ENCODE results near the gene CDK16.

Gene CDK16

GRCh38 chrX:47172971-47173792 lies 45.3 kb upstream of the CDK16 start:
- DNase-seq (ENCODE audit: extremely low read depth, low read depth): no peak
- H3K4me3 ChIP-seq (replicated peaks; ENCODE audit: low read depth, low read length): no peak overlapping the region
- TF ChIP-seq, protein P1, sequence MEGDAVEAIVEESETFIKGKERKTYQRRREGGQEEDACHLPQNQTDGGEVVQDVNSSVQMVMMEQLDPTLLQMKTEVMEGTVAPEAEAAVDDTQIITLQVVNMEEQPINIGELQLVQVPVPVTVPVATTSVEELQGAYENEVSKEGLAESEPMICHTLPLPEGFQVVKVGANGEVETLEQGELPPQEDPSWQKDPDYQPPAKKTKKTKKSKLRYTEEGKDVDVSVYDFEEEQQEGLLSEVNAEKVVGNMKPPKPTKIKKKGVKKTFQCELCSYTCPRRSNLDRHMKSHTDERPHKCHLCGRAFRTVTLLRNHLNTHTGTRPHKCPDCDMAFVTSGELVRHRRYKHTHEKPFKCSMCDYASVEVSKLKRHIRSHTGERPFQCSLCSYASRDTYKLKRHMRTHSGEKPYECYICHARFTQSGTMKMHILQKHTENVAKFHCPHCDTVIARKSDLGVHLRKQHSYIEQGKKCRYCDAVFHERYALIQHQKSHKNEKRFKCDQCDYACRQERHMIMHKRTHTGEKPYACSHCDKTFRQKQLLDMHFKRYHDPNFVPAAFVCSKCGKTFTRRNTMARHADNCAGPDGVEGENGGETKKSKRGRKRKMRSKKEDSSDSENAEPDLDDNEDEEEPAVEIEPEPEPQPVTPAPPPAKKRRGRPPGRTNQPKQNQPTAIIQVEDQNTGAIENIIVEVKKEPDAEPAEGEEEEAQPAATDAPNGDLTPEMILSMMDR (IDR thresholded peaks at IDR 0.05; ENCODE audit: low read depth, low read length, missing control alignments): no peak

DNA sequence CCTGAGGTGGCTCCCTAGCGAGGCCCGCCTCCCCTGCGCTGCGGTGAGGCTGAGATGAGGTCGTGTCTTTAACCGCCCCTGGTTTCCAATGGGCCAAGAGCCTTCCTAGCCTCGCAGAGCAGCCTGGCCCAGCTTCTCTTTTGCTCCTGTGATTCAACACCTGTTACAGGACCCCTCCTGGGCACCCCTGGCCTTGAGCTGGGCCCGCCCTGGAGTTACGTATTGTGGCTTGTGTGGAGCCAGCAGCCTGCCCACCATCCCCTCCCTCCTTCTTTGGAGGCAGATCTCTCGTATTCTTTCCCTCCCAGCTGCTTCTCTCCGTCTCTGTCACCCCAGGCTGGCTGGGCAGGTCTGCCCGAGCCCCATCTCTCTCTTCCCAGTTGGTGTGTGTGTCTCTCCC lies 44.1 kb upstream of the CDK16 start:
- TF ChIP-seq, protein P1 (IDR thresholded peaks at IDR 0.05; ENCODE audit: low read depth, low read length, missing control alignments): no peak
- no peak for DNase-seq (ENCODE audit: extremely low read depth, low read depth)
- H3K4me3 ChIP-seq (replicated peaks; ENCODE audit: low read depth, low read length): no peak overlapping the region

DNA sequence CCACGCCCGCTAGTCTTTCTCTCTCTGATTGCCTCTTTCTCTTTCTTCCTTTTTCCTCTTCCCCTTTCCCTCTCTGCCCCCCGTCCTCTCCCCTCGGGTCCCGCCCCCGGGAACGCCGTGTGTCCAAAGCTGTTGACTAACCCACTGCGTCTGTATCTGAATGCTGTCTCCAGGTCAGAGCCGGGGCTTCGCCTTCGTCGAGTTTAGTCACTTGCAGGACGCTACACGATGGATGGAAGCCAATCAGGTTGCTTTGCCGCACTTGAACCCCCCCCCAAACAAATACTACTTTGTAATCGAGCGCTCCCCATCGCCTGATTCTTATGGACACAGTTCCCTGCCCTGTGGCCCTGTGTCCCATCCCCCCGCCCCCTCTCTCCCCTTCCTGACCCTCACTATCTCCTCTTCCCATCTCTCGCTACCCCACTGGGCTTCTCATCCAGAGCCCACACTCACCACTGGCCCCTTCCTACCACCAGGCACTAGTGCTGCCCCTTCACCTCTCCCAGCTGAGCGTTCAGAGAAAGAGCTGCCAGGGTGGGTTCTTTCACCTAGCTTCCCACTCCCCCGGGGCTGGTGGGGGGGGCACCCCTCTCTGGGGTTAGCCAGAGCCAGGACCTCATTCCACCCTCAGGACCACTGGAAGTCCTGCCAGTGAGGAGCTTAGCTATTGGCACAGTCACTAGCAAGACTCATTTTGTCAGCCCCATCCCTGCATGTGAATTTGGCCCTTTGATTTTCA lies 43.5 kb upstream of the CDK16 start:
- TF ChIP-seq, protein P1 (IDR thresholded peaks at IDR 0.05; ENCODE audit: low read depth, low read length, missing control alignments): no peak

DNA sequence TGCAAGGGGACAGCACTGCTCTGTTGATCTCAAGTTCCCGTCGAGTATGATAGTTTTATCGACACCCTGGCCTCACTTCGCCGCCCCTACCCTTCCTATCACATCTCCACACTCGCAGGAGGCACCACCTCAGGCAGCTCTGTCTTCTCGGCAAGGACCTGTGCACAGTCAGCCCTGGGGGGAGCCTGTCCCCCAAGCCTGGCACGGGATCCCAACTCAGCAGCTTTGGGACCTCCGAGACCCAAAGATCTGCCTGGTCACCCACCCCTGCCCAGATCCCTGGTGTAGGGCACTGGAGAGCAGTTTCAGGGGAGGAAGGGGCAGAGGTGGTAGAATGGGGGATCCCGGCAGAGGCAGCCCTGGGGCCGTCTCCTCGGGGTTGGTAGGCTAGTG lies 42.9 kb upstream of the CDK16 start:
- TF ChIP-seq, protein P1 (IDR thresholded peaks at IDR 0.05; ENCODE audit: low read depth, low read length, missing control alignments): no peak
- H3K4me3 ChIP-seq (replicated peaks; ENCODE audit: low read depth, low read length): no peak overlapping the region
- no peak for DNase-seq (ENCODE audit: extremely low read depth, low read depth)

More for the DNA sequence above, 43.5 kb upstream of the CDK16 start:
- no peak for DNase-seq (ENCODE audit: extremely low read depth, low read depth)
- no peak overlapping the region for H3K4me3 ChIP-seq (replicated peaks; ENCODE audit: low read depth, low read length)

DNA sequence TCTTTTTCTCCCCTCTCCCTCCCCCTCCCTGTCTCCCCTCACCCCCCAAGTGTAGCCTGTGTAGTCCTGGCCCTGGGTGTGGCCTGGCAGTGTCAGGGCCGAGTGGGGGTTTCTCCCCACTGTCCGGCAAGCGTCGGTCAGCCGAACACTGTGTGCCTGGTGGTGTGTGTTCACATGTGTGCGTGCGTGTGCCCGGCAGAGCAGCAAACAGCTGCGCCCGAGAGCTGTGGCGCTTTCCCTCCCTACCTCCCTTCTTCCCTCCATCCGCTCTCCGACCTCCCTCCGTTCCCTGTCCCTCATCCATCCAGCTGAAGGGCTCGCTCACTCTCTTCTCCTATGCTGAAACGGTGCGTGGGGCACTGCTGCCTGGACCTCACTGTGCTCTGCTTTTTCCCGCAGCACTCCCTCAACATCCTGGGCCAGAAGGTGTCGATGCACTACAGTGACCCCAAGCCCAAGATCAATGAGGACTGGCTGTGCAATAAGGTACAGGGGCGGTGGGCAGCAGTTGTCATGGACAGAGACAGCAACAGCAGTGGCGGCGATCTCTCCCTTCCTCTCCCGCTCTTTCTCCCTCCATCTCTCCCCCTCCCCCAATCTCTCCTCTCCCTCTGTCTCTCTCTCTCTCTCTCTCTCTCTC lies 42.3 kb upstream of the CDK16 start:
- TF ChIP-seq, protein P1 (IDR thresholded peaks at IDR 0.05; ENCODE audit: low read depth, low read length, missing control alignments): no peak
- H3K4me3 ChIP-seq (replicated peaks; ENCODE audit: low read depth, low read length): no peak overlapping the region
- no peak for DNase-seq (ENCODE audit: extremely low read depth, low read depth)

DNA sequence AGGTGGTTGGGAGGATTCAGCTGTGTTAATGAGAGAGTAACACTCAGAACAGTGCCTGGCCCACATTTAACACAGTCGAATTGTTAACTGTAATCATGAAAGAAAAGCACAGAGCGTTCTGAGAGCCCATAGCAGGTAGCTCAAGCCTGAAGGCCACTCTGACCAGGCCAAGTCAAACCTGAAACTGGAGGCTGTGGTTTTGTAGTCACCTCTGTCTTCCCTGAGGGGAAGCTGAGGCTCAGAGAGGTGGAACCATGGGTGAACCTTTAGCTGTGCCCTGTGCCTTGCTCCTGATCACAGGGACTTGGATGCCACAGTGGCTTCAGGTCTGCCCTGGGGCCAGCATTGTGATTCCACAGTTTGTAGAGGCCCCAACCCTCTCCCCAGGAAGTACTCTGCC lies 41.4 kb upstream of the CDK16 start:
- DNase-seq (ENCODE audit: extremely low read depth, low read depth): no peak
- no peak overlapping the region for H3K4me3 ChIP-seq (replicated peaks; ENCODE audit: low read depth, low read length)
- TF ChIP-seq, protein P1 (IDR thresholded peaks at IDR 0.05; ENCODE audit: low read depth, low read length, missing control alignments): no peak

Measured in HFF-Myc (cell line).